Measurements from ENCODE around the gene FBXO31.
A peak's percentile ranks its signal among the peaks of the same experiment; 100 is the strongest.

Gene FBXO31

DNA sequence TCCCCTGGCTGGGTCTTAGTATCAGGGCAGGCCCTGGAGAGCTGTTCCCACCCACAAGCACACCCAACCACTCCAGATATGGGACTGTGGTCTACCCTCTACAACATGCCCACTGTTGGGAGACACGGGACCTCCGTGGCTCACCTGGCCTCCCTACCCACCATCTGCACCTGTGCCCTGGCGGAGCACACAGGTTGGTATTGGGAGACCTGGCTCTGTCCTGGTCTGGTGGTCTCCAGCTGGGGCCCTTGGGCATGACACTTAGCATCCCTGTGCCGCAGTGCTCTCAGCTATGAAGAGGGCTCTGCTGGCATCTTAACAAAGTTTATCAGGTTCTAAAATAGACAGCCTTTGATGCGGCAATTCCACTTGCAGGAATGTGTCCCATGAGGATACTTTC lies 72.2 kb downstream of the FBXO31 start:
- TF ChIP-seq, protein P1, sequence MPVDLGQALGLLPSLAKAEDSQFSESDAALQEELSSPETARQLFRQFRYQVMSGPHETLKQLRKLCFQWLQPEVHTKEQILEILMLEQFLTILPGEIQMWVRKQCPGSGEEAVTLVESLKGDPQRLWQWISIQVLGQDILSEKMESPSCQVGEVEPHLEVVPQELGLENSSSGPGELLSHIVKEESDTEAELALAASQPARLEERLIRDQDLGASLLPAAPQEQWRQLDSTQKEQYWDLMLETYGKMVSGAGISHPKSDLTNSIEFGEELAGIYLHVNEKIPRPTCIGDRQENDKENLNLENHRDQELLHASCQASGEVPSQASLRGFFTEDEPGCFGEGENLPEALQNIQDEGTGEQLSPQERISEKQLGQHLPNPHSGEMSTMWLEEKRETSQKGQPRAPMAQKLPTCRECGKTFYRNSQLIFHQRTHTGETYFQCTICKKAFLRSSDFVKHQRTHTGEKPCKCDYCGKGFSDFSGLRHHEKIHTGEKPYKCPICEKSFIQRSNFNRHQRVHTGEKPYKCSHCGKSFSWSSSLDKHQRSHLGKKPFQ (tag by site-specific recombination; IDR thresholded peaks at IDR 0.05), result no peak
- no peak for TF ChIP-seq HOXA7 (CRISPR knock-in tag; IDR thresholded peaks at IDR 0.05; ENCODE audit: borderline replicate concordance)
- no peak for TF ChIP-seq ZNF114 (tag by site-specific recombination; IDR thresholded peaks at IDR 0.05)
- no peak for TF ChIP-seq ZFHX2 (tag by site-specific recombination; conservative IDR thresholded peaks at IDR 0.05)
- TF ChIP-seq, protein P2, sequence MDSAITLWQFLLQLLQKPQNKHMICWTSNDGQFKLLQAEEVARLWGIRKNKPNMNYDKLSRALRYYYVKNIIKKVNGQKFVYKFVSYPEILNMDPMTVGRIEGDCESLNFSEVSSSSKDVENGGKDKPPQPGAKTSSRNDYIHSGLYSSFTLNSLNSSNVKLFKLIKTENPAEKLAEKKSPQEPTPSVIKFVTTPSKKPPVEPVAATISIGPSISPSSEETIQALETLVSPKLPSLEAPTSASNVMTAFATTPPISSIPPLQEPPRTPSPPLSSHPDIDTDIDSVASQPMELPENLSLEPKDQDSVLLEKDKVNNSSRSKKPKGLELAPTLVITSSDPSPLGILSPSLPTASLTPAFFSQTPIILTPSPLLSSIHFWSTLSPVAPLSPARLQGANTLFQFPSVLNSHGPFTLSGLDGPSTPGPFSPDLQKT (IDR thresholded peaks at IDR 0.05; ENCODE audit: borderline replicate concordance, low read depth, low read length), result no peak
- no peak for TF ChIP-seq ZFP41 (tag by site-specific recombination; IDR thresholded peaks at IDR 0.05; ENCODE audit: borderline replicate concordance)
- TF ChIP-seq KLF7 (tag by site-specific recombination; IDR thresholded peaks at IDR 0.05; ENCODE audit: borderline replicate concordance), result no peak
- TF ChIP-seq HOXD13 (CRISPR knock-in tag; IDR thresholded peaks at IDR 0.05; ENCODE audit: borderline replicate concordance), result no peak
- TF ChIP-seq ZFP37 (tag by site-specific recombination; IDR thresholded peaks at IDR 0.05), result no peak
- TF ChIP-seq ZNF664 (tag by site-specific recombination; IDR thresholded peaks at IDR 0.05), result no peak
- TF ChIP-seq ZFP69B (tag by site-specific recombination; IDR thresholded peaks at IDR 0.05), result no peak
- no peak for TF ChIP-seq MYNN (tag by site-specific recombination; IDR thresholded peaks at IDR 0.05; ENCODE audit: borderline replicate concordance)
- no peak for TF ChIP-seq ZNF211 (tag by site-specific recombination; IDR thresholded peaks at IDR 0.05; ENCODE audit: low read depth)
- H3K4me3 ChIP-seq (ENCODE audit: low read depth, low read length), result no peak overlapping the region
- H3K36me3 ChIP-seq (ENCODE audit: control insufficient read depth in 2 of 2, insufficient read depth in 1 of 2, low read length in 2 of 2), result peaks cover 0 to 5% of the 10 kb centered on the region in 2 experiments; a peak in 1 of 3 replicates
- ChIA-PET POLR2A (no interaction called here), CTCF (interaction anchor here (1.6 kb wide), 1 partner anchor 14 kb away, joined by 6 read pairs; no protein-coding TSS in a partner anchor)
- H3K27ac ChIP-seq (ENCODE audit: extremely low read depth, low read depth, low read length), result no peak overlapping the region
- H3K4me1 ChIP-seq (ENCODE audit: control insufficient read depth, insufficient read depth, low read length), result no peaks in the 10 kb centered on the region
- H3K9me3 ChIP-seq (ENCODE audit: control insufficient read depth, insufficient read depth, low read depth, low read length), result no peaks in the 10 kb centered on the region

DNA sequence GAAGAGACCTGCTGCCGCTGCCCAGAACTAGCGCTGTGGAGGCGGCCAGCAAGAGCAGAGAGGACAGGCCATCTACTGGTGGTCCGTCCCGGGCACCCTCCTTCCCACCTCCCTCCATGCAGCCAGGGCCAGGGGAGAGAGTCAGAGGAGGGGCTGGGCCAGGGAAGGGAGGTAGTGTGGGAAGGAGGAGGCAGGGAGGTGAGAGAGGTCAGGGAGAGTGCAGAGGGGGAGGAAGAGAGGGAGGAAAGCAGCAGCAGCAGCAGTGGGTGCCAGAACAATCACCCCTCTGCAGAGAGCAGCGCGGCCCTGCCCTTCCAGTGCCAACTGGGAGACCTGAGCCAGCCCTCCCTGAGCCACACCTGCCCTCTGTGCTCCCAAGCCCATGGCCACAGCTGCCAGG lies 73.0 kb downstream of the FBXO31 start:
- CTCF ChIA-PET, result no interaction called here
- POLR2A ChIA-PET, result no interaction called here
- H3K9me3 ChIP-seq (ENCODE audit: control insufficient read depth, insufficient read depth, low read depth, low read length), result no peaks in the 10 kb centered on the region
- H3K4me3 ChIP-seq (ENCODE audit: low read depth, low read length), result no peak overlapping the region
- no peak overlapping the region for H3K27ac ChIP-seq (ENCODE audit: extremely low read depth, low read depth, low read length)
- TF ChIP-seq EGR2 (tag by site-specific recombination; IDR thresholded peaks at IDR 0.05; ENCODE audit: low read depth) (0 out of 2 replicates have a peak, but pooled peaks have one; percentile 54), MEIS1 (CRISPR knock-in tag; IDR thresholded peaks at IDR 0.05; ENCODE audit: borderline replicate concordance) (no peak)
- H3K36me3 ChIP-seq (ENCODE audit: control insufficient read depth in 2 of 2, insufficient read depth in 1 of 2, low read length in 2 of 2), result peaks cover 0 to 5% of the 10 kb centered on the region in 2 experiments; a peak in 1 of 3 replicates
- no peaks in the 10 kb centered on the region for H3K4me1 ChIP-seq (ENCODE audit: control insufficient read depth, insufficient read depth, low read length)

GRCh38 chr16:87309620-87310525 lies 73.7 kb downstream of the FBXO31 start:
- Histone ChIP-seq H3K4me1 (ENCODE audit: control insufficient read depth, insufficient read depth, low read length) (no peaks in the 10 kb centered on the region), H3K36me3 (ENCODE audit: control insufficient read depth in 2 of 2, insufficient read depth in 1 of 2, low read length in 2 of 2) (peaks cover 0 to 5% of the 10 kb centered on the region in 2 experiments; a peak in 1 of 3 replicates), H3K27ac (ENCODE audit: extremely low read depth, low read depth, low read length) (no peak overlapping the region), H3K4me3 (ENCODE audit: low read depth, low read length) (no peak overlapping the region), H3K9me3 (ENCODE audit: control insufficient read depth, insufficient read depth, low read depth, low read length) (no peaks in the 10 kb centered on the region)
- POLR2A ChIA-PET, result no interaction called here
- CTCF ChIA-PET, result interaction anchor here (0.9 kb wide), 1 partner anchor 12 kb away, joined by 3 read pairs; no protein-coding TSS in a partner anchor
- no peak for TF ChIP-seq ZNF23 (tag by site-specific recombination; IDR thresholded peaks at IDR 0.05; ENCODE audit: borderline replicate concordance)
- TF ChIP-seq GLIS2 (tag by site-specific recombination; IDR thresholded peaks at IDR 0.05), result no peak
- no peak for TF ChIP-seq KLF16 (tag by site-specific recombination; IDR thresholded peaks at IDR 0.05)
- TF ChIP-seq BCL11A (tag by site-specific recombination; IDR thresholded peaks at IDR 0.05; ENCODE audit: low read depth), result no peak
- no peak for TF ChIP-seq BCL11B (tag by site-specific recombination; IDR thresholded peaks at IDR 0.05; ENCODE audit: low read depth)
- TF ChIP-seq ZNF600 (tag by site-specific recombination; IDR thresholded peaks at IDR 0.05), result no peak
- TF ChIP-seq SETDB1 (IDR thresholded peaks at IDR 0.05; ENCODE audit: insufficient read length, low read length), result no peak
- no peak for TF ChIP-seq ZNF791 (tag by site-specific recombination; IDR thresholded peaks at IDR 0.05)
- TF ChIP-seq, protein P3, sequence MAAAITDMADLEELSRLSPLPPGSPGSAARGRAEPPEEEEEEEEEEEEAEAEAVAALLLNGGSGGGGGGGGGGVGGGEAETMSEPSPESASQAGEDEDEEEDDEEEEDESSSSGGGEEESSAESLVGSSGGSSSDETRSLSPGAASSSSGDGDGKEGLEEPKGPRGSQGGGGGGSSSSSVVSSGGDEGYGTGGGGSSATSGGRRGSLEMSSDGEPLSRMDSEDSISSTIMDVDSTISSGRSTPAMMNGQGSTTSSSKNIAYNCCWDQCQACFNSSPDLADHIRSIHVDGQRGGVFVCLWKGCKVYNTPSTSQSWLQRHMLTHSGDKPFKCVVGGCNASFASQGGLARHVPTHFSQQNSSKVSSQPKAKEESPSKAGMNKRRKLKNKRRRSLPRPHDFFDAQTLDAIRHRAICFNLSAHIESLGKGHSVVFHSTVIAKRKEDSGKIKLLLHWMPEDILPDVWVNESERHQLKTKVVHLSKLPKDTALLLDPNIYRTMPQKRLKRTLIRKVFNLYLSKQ (tag by site-specific recombination; IDR thresholded peaks at IDR 0.05; ENCODE audit: borderline replicate concordance), result no peak
- no peak for TF ChIP-seq ZNF140 (tag by site-specific recombination; IDR thresholded peaks at IDR 0.05)
- TF ChIP-seq ZBTB44 (tag by site-specific recombination; IDR thresholded peaks at IDR 0.05), result no peak

Data from HEK293 (cell line).